ENCODE data around the gene SLMAP. TPM values are rescaled to one million over a fixed set of nuclear protein-coding genes. Genes with fewer than 3 reads are reported as not detected.
A peak's percentile ranks its signal among the peaks of the same experiment; 100 is the strongest.

Gene SLMAP
- total RNA-seq, 1 donor from 2014 or later = 60.3 TPM

DNA sequence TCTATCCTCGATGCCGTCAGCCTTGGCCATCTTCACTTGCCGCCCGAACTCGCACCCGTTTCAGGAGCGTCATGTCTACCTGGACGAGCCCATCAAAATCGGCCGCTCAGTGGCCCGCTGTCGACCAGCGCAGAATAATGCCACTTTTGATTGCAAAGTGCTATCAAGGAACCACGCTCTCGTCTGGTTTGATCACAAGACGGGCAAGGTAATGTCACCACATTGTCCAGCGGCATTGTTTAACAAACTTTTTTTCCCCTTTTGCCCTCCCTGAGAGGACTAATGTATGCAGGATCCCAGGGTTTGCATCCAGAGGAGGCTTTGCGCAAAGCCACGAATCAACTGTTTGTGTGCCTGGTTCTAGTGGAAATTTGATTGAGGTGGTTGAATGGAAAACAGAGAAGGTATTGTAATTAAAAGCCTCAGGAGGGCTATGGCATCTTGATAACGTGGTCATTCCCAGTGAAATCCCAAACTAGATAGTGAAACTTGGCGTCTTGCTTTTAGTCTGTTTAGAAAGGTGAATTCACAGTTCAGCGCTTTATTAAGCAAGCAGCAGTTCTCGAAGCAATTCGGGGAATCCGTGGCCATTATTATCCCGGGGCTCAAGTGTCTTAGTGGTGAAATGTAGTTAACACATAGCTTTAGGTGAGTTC lies 1.7 kb downstream of the SLMAP start:
- Mint-ChIP-seq H3K27ac (peak overlapping the region; percentile 93), H3K4me1 (ENCODE audit: low read depth) (peaks cover 44% of the 10 kb centered on the region)

DNA sequence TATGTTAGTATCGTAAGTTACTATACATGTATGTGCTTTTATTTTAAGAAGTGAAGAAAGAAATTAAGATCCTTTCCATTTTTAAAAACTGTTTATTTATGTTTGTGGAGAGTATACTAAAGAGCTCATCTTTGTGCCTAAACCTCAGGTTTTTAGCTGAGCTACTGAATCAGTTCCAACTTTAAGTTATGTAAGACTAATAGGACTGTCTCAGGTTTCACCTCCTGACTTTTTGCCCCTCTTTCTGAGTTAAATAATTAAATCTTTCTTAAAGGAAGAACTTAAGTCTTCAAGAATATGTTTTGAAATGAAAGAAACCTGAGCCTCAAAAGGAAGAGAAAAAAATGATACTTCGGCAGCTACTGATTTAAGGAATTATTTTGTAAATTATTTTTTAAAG lies 2.6 kb downstream of the SLMAP start:
- Mint-ChIP-seq H3K36me3 (ENCODE audit: low read depth) (peaks cover 32% of the 10 kb centered on the region), H3K27ac (no peak overlapping the region)

More for the DNA sequence above, 1.7 kb downstream of the SLMAP start:
- Mint-ChIP-seq H3K9me3 (no peaks in the 10 kb centered on the region), H3K27me3 (ENCODE audit: insufficient read depth) (peaks cover under 1% of the 10 kb centered on the region), H3K4me3 (peak overlapping the region; percentile 98), H3K36me3 (ENCODE audit: low read depth) (peaks cover 26% of the 10 kb centered on the region)
- intact Hi-C loops (cut with micrococcal nuclease) = loop anchor here (2.0 to 5.0 kb wide), 3 partner anchors 45 to 100 kb away; no protein-coding TSS in a partner anchor
- no peak for DNase-seq (ENCODE audit: low spot score)

DNA sequence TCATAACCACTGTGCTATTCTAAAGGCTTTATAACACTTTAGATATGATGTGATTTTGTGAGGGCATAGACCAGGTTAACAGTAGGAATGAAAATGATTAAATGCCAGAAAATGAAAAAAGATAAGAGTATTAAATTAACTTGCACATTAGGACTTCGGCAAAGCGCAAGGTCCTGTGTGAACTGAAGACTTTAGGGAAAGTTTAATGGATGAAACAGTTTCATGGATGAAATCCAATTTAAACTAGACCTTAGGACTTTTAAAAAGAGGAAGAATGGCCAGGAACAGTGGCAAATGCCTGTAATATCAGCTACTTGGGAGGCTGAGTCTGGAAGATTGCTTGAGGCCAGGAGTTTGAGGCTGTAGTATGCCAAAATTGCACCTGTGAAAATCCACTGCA lies 8.7 kb downstream of the SLMAP start:
- Mint-ChIP-seq H3K9me3 (no peaks in the 10 kb centered on the region), H3K4me3 (no peak overlapping the region), H3K27ac (no peak overlapping the region), H3K36me3 (ENCODE audit: low read depth) (peaks cover 29% of the 10 kb centered on the region), H3K4me1 (ENCODE audit: low read depth) (peaks cover 22% of the 10 kb centered on the region), H3K27me3 (ENCODE audit: insufficient read depth) (no peaks in the 10 kb centered on the region)
- no peak for DNase-seq (ENCODE audit: low spot score)
- intact Hi-C loops (cut with micrococcal nuclease) = no loop called here

More for the DNA sequence above, 2.6 kb downstream of the SLMAP start:
- DNase-seq (ENCODE audit: low spot score) = no peak
- H3K27me3 Mint-ChIP-seq (ENCODE audit: insufficient read depth) = no peaks in the 10 kb centered on the region
- H3K9me3 Mint-ChIP-seq = no peaks in the 10 kb centered on the region
- intact Hi-C loops (cut with micrococcal nuclease) = loop anchor here (5.0 kb wide), 2 partner anchors 44 to 99 kb away; no protein-coding TSS in a partner anchor
- H3K4me3 Mint-ChIP-seq = peak overlapping the region; percentile 98
- peaks cover 48% of the 10 kb centered on the region for H3K4me1 Mint-ChIP-seq (ENCODE audit: low read depth)

DNA sequence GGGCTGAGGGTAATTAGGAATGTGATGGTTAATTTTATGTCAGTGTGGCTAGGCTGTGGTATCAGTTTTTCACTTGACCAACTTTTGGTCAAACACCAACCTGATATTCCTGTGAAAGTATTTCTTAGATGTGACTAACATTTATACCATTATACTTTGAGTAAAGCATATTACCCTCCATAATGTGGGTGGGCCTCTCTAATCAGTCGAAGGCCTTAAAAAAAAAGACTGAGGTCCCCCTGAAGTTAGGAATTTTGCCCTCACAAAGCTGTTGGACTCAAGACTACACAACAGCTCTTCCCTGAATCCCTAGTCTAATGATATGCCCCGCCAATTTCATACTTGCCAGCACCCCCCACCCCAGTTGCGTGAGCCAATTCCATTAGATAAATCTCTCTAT lies 12.5 kb downstream of the SLMAP start:
- Mint-ChIP-seq H3K27ac (no peak overlapping the region), H3K4me1 (ENCODE audit: low read depth) (peaks cover 17% of the 10 kb centered on the region), H3K36me3 (ENCODE audit: low read depth) (peaks cover 25% of the 10 kb centered on the region), H3K9me3 (no peaks in the 10 kb centered on the region), H3K4me3 (no peak overlapping the region), H3K27me3 (ENCODE audit: insufficient read depth) (no peaks in the 10 kb centered on the region)
- no peak for DNase-seq (ENCODE audit: low spot score)
- intact Hi-C loops (cut with micrococcal nuclease) = no loop called here

DNA sequence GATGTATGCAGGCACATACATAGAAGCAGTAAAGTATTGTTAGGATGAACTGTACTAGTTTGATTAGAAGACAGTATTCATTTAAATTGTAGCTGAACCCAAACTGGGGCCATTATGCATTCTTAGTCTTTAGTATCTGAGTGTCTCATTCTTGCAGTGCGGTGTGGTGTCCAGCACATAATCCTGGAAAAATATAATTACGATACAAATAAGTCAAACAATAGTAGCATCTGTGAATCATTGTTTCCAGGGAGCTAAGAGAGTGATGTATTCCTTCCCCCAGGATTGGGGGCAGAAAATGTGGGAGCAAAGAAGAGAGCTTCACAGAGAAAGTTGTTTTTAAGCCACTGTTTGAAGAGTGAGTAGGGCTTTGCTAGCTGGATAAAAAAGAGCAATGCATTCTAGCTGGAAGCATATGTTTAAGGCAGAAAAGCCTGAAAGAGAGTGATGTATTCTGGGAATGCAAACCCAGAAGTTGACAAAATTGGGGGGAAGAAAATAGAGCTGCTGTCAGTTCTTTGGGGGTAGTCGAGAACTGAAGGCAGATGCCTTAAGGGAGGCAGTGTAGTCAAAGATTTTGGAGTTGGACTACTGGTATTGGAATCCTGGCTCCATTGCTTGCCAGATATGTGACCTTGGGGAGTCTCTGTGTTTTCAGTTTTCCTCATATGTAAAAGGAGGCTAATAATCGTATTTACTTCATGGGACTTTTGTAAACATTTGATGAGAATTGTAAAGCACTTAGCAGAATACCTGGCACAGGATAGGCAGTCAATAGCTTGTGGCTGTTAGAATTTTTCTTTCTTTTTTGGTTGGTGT lies 14.1 kb downstream of the SLMAP start:
- no peaks in the 10 kb centered on the region for H3K9me3 Mint-ChIP-seq
- peaks cover 18% of the 10 kb centered on the region for H3K36me3 Mint-ChIP-seq (ENCODE audit: low read depth)
- no peaks in the 10 kb centered on the region for H3K27me3 Mint-ChIP-seq (ENCODE audit: insufficient read depth)
- H3K4me3 Mint-ChIP-seq = no peak overlapping the region
- no peak overlapping the region for H3K27ac Mint-ChIP-seq
- peaks cover 14% of the 10 kb centered on the region for H3K4me1 Mint-ChIP-seq (ENCODE audit: low read depth)
- DNase-seq (ENCODE audit: low spot score) = no peak
- intact Hi-C loops (cut with micrococcal nuclease) = no loop called here

DNA sequence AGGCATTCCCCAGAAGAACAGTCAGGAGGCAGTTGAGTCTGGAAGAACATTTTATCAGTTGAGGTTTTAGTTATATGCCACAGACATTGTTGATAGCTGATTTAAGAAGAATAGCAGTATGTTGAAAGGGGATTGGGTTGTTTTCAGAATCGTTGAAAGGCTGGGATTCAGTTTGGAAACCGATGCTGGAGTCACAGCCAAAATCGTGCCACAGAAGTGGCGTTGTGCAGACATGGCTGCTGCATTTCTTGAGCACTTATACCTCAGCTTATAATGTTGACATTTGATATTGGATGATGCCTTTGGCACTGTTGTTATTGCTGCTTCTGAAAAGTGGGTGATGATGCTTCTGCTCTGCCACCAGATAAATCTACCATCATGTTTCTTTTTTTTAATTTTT lies 16.1 kb downstream of the SLMAP start:
- no peaks in the 10 kb centered on the region for H3K9me3 Mint-ChIP-seq
- H3K27ac Mint-ChIP-seq = no peak overlapping the region
- H3K4me3 Mint-ChIP-seq = no peak overlapping the region
- no peak for DNase-seq (ENCODE audit: low spot score)
- intact Hi-C loops (cut with micrococcal nuclease) = no loop called here
- H3K36me3 Mint-ChIP-seq (ENCODE audit: low read depth) = peaks cover 14% of the 10 kb centered on the region
- peaks cover 14% of the 10 kb centered on the region for H3K4me1 Mint-ChIP-seq (ENCODE audit: low read depth)
- H3K27me3 Mint-ChIP-seq (ENCODE audit: insufficient read depth) = no peaks in the 10 kb centered on the region

DNA sequence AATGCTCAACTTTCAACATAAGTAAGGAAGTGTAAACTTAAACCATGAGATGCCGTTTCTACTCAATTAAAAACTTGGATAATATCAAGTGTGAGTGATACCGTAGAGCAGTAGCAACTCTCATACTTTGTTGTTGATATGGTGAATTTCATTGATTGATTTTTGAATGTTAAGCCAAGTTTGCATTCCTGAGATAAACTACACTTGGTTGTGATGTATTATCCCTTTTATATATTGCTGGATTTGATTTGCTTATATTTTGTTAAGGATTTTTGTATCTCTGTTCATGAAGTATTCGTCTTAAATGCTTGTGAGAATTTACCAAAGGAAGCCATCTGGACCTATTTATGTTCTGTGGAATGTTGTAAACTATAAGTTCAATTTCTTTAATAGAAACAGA lies 21.7 kb downstream of the SLMAP start:
- H3K4me3 Mint-ChIP-seq = no peak overlapping the region
- no peaks in the 10 kb centered on the region for H3K36me3 Mint-ChIP-seq (ENCODE audit: low read depth)
- H3K27ac Mint-ChIP-seq = no peak overlapping the region
- intact Hi-C loops (cut with micrococcal nuclease) = no loop called here
- no peak for DNase-seq (ENCODE audit: low spot score)
- no peaks in the 10 kb centered on the region for H3K27me3 Mint-ChIP-seq (ENCODE audit: insufficient read depth)
- no peaks in the 10 kb centered on the region for H3K9me3 Mint-ChIP-seq
- H3K4me1 Mint-ChIP-seq (ENCODE audit: low read depth) = peaks cover 7% of the 10 kb centered on the region

DNA sequence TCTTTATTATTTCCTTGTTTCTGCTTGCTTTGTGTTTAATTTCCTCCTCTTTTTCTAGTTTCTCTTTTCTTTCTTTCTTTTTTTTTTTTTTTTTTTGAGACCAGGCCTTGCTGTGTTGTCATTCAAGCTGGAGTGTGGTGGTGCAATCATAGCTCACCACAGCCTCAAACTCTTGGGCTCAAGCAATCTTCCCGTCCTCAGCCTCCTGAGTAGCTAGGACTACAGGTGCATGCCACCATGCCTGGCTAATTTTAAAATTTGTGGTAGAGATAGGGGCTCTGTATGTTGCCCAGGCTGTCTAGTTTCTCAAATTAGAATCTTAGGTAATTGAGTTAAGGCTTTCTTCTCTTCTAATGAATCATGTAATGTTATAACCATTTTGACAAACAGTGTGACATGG lies 22.4 kb downstream of the SLMAP start:
- intact Hi-C loops (cut with micrococcal nuclease) = no loop called here

DNA sequence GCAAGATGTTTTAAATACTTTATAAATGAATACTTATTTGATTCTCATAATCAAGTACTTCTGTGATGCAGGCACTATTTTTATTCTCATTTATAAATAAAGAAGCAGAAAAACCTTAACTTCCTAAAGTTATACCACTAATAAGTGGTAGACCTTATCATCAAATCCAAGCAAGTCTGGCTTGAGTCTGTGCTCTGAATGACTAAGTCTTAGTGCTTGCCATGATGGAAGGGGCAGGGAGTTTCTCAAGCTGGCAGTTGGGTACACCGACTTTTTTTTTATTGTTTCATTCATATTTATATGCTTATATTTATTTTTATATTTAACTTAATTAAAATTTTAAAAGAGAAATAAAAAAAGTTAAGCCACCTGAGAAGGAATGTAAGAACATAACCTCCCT lies 23.6 kb downstream of the SLMAP start:
- no peak for DNase-seq (ENCODE audit: low spot score)
- no peaks in the 10 kb centered on the region for H3K9me3 Mint-ChIP-seq
- H3K4me1 Mint-ChIP-seq (ENCODE audit: low read depth) = peaks cover 14% of the 10 kb centered on the region
- no peak overlapping the region for H3K4me3 Mint-ChIP-seq
- no peak overlapping the region for H3K27ac Mint-ChIP-seq
- H3K36me3 Mint-ChIP-seq (ENCODE audit: low read depth) = peaks cover 6% of the 10 kb centered on the region
- intact Hi-C loops (cut with micrococcal nuclease) = no loop called here
- H3K27me3 Mint-ChIP-seq (ENCODE audit: insufficient read depth) = no peaks in the 10 kb centered on the region

More for the DNA sequence above, 22.4 kb downstream of the SLMAP start:
- Mint-ChIP-seq H3K4me3 (no peak overlapping the region), H3K9me3 (no peaks in the 10 kb centered on the region), H3K27ac (no peak overlapping the region), H3K36me3 (ENCODE audit: low read depth) (peaks cover 5% of the 10 kb centered on the region), H3K27me3 (ENCODE audit: insufficient read depth) (no peaks in the 10 kb centered on the region), H3K4me1 (ENCODE audit: low read depth) (peaks cover 13% of the 10 kb centered on the region)
- DNase-seq (ENCODE audit: low spot score) = no peak

DNA sequence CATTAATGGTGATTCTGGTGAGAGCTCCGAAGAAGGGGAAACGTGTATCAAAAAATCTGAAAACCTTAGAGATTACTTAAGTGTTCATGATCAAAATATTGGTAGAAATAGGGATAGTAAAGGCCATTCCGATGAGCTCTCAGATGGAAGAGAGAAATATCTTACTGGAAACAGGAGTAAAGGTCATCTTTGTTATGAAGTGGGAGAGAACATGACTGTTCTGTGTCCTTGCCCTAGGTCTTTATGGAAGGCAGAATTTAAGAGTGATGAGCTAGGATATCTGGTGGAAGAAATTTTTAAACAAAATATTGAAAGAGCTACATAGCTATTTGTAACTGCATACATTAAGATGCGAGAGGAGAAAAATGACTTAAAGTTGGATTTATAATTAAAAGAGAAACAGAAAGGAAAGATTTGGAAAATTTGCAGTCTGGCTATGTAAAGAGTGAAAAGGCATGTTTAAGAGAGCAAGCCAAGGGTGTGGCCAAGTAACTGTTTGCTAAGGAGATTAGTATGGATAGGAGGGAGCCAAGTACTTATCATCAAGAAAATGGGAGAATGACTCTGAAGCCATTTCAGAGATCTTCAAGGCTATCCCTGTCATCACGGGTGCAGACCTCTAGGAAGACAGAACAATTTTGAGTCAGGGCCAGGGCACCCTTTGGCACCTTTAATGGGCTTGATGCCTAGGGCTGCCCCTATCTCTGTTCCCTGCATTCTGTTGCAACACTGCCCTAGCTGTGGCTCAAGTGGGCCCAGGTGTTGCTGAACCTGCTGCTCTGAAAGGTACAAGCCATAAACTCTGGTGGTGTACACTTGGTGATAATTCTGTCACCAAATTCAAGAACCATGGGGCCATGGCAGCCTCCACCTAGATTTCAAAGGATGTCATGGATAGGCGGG lies 27.3 kb downstream of the SLMAP start:
- no peak overlapping the region for H3K4me3 Mint-ChIP-seq
- no peak for DNase-seq (ENCODE audit: low spot score)
- intact Hi-C loops (cut with micrococcal nuclease) = no loop called here
- peaks cover 13% of the 10 kb centered on the region for H3K4me1 Mint-ChIP-seq (ENCODE audit: low read depth)
- H3K9me3 Mint-ChIP-seq = no peaks in the 10 kb centered on the region
- H3K27me3 Mint-ChIP-seq (ENCODE audit: insufficient read depth) = no peaks in the 10 kb centered on the region
- no peak overlapping the region for H3K27ac Mint-ChIP-seq
- peaks cover 6% of the 10 kb centered on the region for H3K36me3 Mint-ChIP-seq (ENCODE audit: low read depth)

DNA sequence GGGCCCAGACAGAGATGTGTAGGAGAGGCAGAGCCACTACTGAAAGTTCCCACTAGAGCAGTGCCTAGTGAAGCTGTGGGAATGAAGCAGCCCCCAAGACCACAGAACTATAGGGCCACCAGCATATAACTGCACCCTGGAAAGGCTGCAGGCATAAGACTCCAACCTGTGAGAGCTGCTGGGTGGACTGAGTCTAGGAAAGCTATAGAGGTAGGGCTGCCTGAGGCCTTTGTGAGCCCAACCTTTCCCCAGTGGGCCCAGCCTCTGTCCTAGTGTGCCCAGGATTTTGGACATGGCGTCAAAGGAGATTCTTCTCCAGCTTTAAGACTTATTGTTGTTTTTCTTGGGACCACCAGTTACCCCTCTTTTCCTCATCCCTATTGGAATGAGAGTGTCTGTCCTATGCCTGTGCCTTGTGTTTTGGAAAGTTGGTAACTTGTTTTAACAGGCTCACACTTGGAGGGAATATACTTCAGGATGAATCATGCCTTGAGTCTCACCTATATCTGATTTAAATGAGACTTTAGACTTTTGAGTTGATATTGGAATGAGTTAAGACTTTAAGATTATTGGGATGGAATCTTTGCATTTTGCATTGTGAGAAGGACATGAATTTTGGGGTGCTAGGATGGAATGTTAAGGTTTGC lies 28.1 kb downstream of the SLMAP start:
- Mint-ChIP-seq H3K9me3 (no peaks in the 10 kb centered on the region), H3K27ac (no peak overlapping the region), H3K4me3 (no peak overlapping the region), H3K4me1 (ENCODE audit: low read depth) (peaks cover 7% of the 10 kb centered on the region), H3K27me3 (ENCODE audit: insufficient read depth) (no peaks in the 10 kb centered on the region), H3K36me3 (ENCODE audit: low read depth) (peaks cover 6% of the 10 kb centered on the region)
- no peak for DNase-seq (ENCODE audit: low spot score)
- intact Hi-C loops (cut with micrococcal nuclease) = no loop called here

DNA sequence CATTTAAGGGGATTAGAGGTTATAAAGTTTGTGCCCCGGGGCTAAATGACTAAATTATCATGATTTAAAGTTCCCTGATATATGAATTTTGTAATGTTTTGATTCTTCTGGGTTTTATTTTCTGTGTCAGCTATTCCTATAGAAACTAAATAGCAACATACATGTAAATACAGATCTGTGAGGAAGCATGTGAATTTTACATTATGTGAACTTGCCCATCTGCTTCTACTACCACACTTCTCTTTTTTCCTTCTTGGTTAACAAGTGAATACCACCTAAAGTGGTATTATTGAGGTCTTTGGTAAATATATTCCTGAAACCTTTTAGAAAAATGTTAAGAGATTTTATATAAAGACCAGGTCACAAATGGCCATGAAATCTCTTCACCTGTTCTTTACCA lies 29.3 kb downstream of the SLMAP start:
- Mint-ChIP-seq H3K36me3 (ENCODE audit: low read depth) (peaks cover 6% of the 10 kb centered on the region), H3K27me3 (ENCODE audit: insufficient read depth) (no peaks in the 10 kb centered on the region), H3K4me3 (no peak overlapping the region), H3K27ac (no peak overlapping the region), H3K9me3 (no peaks in the 10 kb centered on the region), H3K4me1 (ENCODE audit: low read depth) (peaks cover 7% of the 10 kb centered on the region)
- intact Hi-C loops (cut with micrococcal nuclease) = no loop called here
- no peak for DNase-seq (ENCODE audit: low spot score)
